22Rv1 (cell line): ENCODE measurements around the gene DISC1.

ENCODE experiments used
- H3K27ac ChIP-seq: fragments of 450-650 bp; 2 replicates; pipeline ENCODE4 v1.5.1; 2017
- CTCF ChIP-seq: fragments of 450-650 bp; IDR thresholded peaks from 2 replicates; pipeline ENCODE4 v1.5.1; 2017; ENCODE audit warnings: mild to moderate bottlenecking
- ZFX ChIP-seq: fragments of 450-650 bp; IDR thresholded peaks from 2 replicates; pipeline ENCODE4 v1.6.1; 2017; ENCODE audit warnings: antibody characterized with exemption, borderline replicate concordance

DISC1 gene

GRCh38 chr1:231606712-231607111 lies 19.9 kb upstream of the DISC1 start:
- TF ChIP-seq ZFX (no peak), CTCF (no peak)
- no peak overlapping the region for H3K27ac ChIP-seq

- TF ChIP-seq CTCF (no peak), ZFX (no peak)
- H3K27ac ChIP-seq, result no peak overlapping the region
Measured at GRCh38 chr1:231610388-231610787, 16.2 kb upstream of the DISC1 start.

- TF ChIP-seq ZFX (no peak), CTCF (no peak)
- no peak overlapping the region for H3K27ac ChIP-seq
Measured at GRCh38 chr1:231611111-231611510, 15.5 kb upstream of the DISC1 start.

GRCh38 chr1:231611851-231612250 lies 14.7 kb upstream of the DISC1 start:
- no peak for TF ChIP-seq ZFX
- TF ChIP-seq CTCF, result no peak
- H3K27ac ChIP-seq, result no peak overlapping the region

- TF ChIP-seq ZFX, result no peak
- no peak for TF ChIP-seq CTCF
- no peak overlapping the region for H3K27ac ChIP-seq
Measured at GRCh38 chr1:231612393-231613089, 14.0 kb upstream of the DISC1 start.

GRCh38 chr1:231613419-231614349 lies 12.9 kb upstream of the DISC1 start:
- TF ChIP-seq CTCF (no peak), ZFX (no peak)
- H3K27ac ChIP-seq, result no peak overlapping the region

- H3K27ac ChIP-seq, result no peak overlapping the region
- TF ChIP-seq ZFX, result no peak
- no peak for TF ChIP-seq CTCF
Measured at GRCh38 chr1:231616667-231617066, 9.9 kb upstream of the DISC1 start.
